Mesothelial cell of epicardium (in vitro differentiated cells): Measurements from ENCODE around the gene ZDHHC17. TPM values are rescaled to one million over a fixed set of nuclear protein-coding genes. Genes with fewer than 3 reads are reported as not detected.

ENCODE experiments used
- DNase-seq, 2 experiments: peaks; one replicate each; pipeline ENCODE4 v3.0.0; 2021; ENCODE audit warnings: low spot score in 2 of 2; ENCODE audit not compliant: unreplicated experiment in 2 of 2
- H3K27ac Mint-ChIP-seq: 2 replicates; pipeline ENCODE4 v1.8.0; 2021; ENCODE audit warnings: mixed read lengths
- H3K27me3 Mint-ChIP-seq: 2 replicates; pipeline ENCODE4 v1.8.0; 2021; ENCODE audit warnings: low read depth, mixed read lengths
- H3K36me3 Mint-ChIP-seq: 2 replicates; pipeline ENCODE4 v1.8.0; 2021; ENCODE audit warnings: mixed read lengths
- H3K4me1 Mint-ChIP-seq: 2 replicates; pipeline ENCODE4 v1.8.0; 2021; ENCODE audit warnings: mixed read lengths
- H3K4me3 Mint-ChIP-seq: 2 replicates; pipeline ENCODE4 v1.8.0; 2021; ENCODE audit warnings: mild to moderate bottlenecking, moderate library complexity, mixed read lengths
- H3K9me3 Mint-ChIP-seq: 2 replicates; pipeline ENCODE4 v1.8.0; 2021; ENCODE audit warnings: mixed read lengths
- CTCF ChIP-seq: fragments of 200-600 bp; sonication (generic); IDR thresholded peaks from one replicate; pipeline ENCODE4 v1.5.0; 2021; ENCODE audit warnings: antibody characterized with exemption; ENCODE audit not compliant: unreplicated experiment
- total RNA-seq: library from RNA; stranded (reverse); gene quantifications from 3 replicates; pipeline ENCODE4 v1.2.1, GENCODE V29; 2021

ZDHHC17 gene
- total RNA-seq, 1 donor from 2014 or later = 61.7 TPM

- no peaks in the 10 kb centered on the region for H3K4me1 Mint-ChIP-seq
- H3K27me3 Mint-ChIP-seq = no peaks in the 10 kb centered on the region
- H3K36me3 Mint-ChIP-seq = peaks cover 48% of the 10 kb centered on the region
Measured at GRCh38 chr12:76804435-76804976, 40.6 kb downstream of the ZDHHC17 start.

GRCh38 chr12:76810671-76811419, 46.9 kb downstream of the ZDHHC17 start:
- Mint-ChIP-seq H3K9me3 (no peaks in the 10 kb centered on the region), H3K4me1 (peaks cover 2% of the 10 kb centered on the region), H3K27ac (peak overlapping the region; percentile 60), H3K36me3 (peaks cover 15% of the 10 kb centered on the region), H3K27me3 (no peaks in the 10 kb centered on the region), H3K4me3 (no peak overlapping the region)
- TF ChIP-seq CTCF = no peak
- DNase-seq = no peak

More at GRCh38 chr12:76804435-76804976, 40.6 kb downstream of the ZDHHC17 start:
- DNase-seq = no peak
- Mint-ChIP-seq H3K9me3 (peaks cover 24% of the 10 kb centered on the region), H3K27ac (no peak overlapping the region), H3K4me3 (no peak overlapping the region)
- no peak for TF ChIP-seq CTCF

GRCh38 chr12:76811976-76812375, 48.1 kb downstream of the ZDHHC17 start:
- Mint-ChIP-seq H3K9me3 (no peaks in the 10 kb centered on the region), H3K4me1 (peaks cover 2% of the 10 kb centered on the region), H3K27me3 (no peaks in the 10 kb centered on the region), H3K36me3 (peaks cover 10% of the 10 kb centered on the region), H3K27ac (no peak overlapping the region), H3K4me3 (no peak overlapping the region)
- TF ChIP-seq CTCF = no peak
- no peak for DNase-seq

GRCh38 chr12:76813265-76813664, 49.4 kb downstream of the ZDHHC17 start:
- H3K4me3 Mint-ChIP-seq = no peak overlapping the region
- H3K36me3 Mint-ChIP-seq = peaks cover 9% of the 10 kb centered on the region
- peaks cover 2% of the 10 kb centered on the region for H3K4me1 Mint-ChIP-seq
- no peak for TF ChIP-seq CTCF
- no peak for DNase-seq
- no peaks in the 10 kb centered on the region for H3K9me3 Mint-ChIP-seq
- H3K27ac Mint-ChIP-seq = no peak overlapping the region
- no peaks in the 10 kb centered on the region for H3K27me3 Mint-ChIP-seq

- TF ChIP-seq CTCF = no peak
- Mint-ChIP-seq H3K27ac (no peak overlapping the region), H3K36me3 (peaks cover 9% of the 10 kb centered on the region), H3K4me3 (no peak overlapping the region), H3K27me3 (no peaks in the 10 kb centered on the region), H3K4me1 (peaks cover 4% of the 10 kb centered on the region), H3K9me3 (no peaks in the 10 kb centered on the region)
- DNase-seq = no peak
Measured at GRCh38 chr12:76813972-76814371, 50.1 kb downstream of the ZDHHC17 start.
